SU-DHL-6 (cell line): ENCODE data around the gene AOAH.

ENCODE experiments used
- H2AFZ ChIP-seq: fragments of 200-600 bp; sonication (generic); 2 replicates; pipeline ENCODE4 v1.6.1; 2014; ENCODE audit warnings: low read depth, mild to moderate bottlenecking, moderate library complexity, mixed read lengths, antibody characterized with exemption, low read length; ENCODE audit not compliant: severe bottlenecking
- H3F3A ChIP-seq: fragments of 200-600 bp; shearing (Covaris generic); 2 replicates; pipeline ENCODE4 v1.6.0; 2016; ENCODE audit warnings: antibody characterized with exemption, mild to moderate bottlenecking; ENCODE audit not compliant: insufficient read depth
- H3K27ac ChIP-seq: fragments of 200-600 bp; sonication (generic); 2 replicates; pipeline ENCODE4 v1.5.1; 2016; ENCODE audit warnings: low read depth, mild to moderate bottlenecking, low read length, moderate library complexity, mixed read lengths
- H3K27me3 ChIP-seq: fragments of 200-600 bp; sonication (generic), shearing (Covaris generic); 2 replicates; pipeline ENCODE4 v1.6.0; 2014; ENCODE audit warnings: mild to moderate bottlenecking, low read length
- H3K36me3 ChIP-seq: fragments of 200-600 bp; sonication (generic); 2 replicates; pipeline ENCODE4 v1.6.1; 2014; ENCODE audit warnings: mild to moderate bottlenecking, low read length, mixed read lengths
- H3K4me2 ChIP-seq: fragments of 300-600, 200-600 bp; shearing (Covaris generic), sonication (generic); 2 replicates; pipeline ENCODE4 v1.6.0; 2014; ENCODE audit warnings: low read length, low read depth, mild to moderate bottlenecking; ENCODE audit not compliant: poor library complexity, severe bottlenecking
- H3K4me3 ChIP-seq: fragments of 200-600 bp; sonication (generic); 2 replicates; pipeline ENCODE4 v1.5.1; 2014; ENCODE audit warnings: antibody characterized with exemption, low read length, mild to moderate bottlenecking, mixed read lengths; ENCODE audit not compliant: insufficient read depth, poor library complexity, severe bottlenecking
- H3K79me2 ChIP-seq: fragments of 200-600 bp; sonication (generic); 2 replicates; pipeline ENCODE4 v1.6.1; 2014; ENCODE audit warnings: mild to moderate bottlenecking, low read length, moderate library complexity; ENCODE audit not compliant: insufficient read depth
- H3K9ac ChIP-seq: fragments of 200-600 bp; sonication (generic); 2 replicates; pipeline ENCODE4 v1.7.0; 2014; ENCODE audit warnings: mild to moderate bottlenecking, low read length
- H3K9me2 ChIP-seq: fragments of 200-600 bp; sonication (generic); replicated peaks from 2 replicates; pipeline ENCODE4 v1.6.1; 2014; ENCODE audit warnings: low read length; ENCODE audit not compliant: insufficient read depth
- H3K9me3 ChIP-seq: fragments of 200-600 bp; sonication (generic); 2 replicates; pipeline ENCODE4 v1.6.1; 2014; ENCODE audit warnings: low read length, mixed read lengths; ENCODE audit not compliant: insufficient read depth
- H4K20me1 ChIP-seq: fragments of 200-600 bp; sonication (generic); 2 replicates; pipeline ENCODE4 v1.6.1; 2014; ENCODE audit warnings: low read depth, mild to moderate bottlenecking, antibody characterized with exemption, low read length, moderate library complexity, mixed read lengths
- CTCF ChIP-seq: fragments of 200-600 bp; sonication (generic); IDR thresholded peaks from one replicate; pipeline ENCODE4 v1.5.1; 2017; ENCODE audit warnings: antibody characterized with exemption, mild to moderate bottlenecking, low read length, moderate library complexity; ENCODE audit not compliant: insufficient read depth, poor library complexity, severe bottlenecking
- EZH2phosphoT487 ChIP-seq: fragments of 200-600 bp; sonication (generic), shearing (Covaris generic); conservative IDR thresholded peaks from 2 replicates; pipeline ENCODE4 v1.6.1; 2018; ENCODE audit warnings: mild to moderate bottlenecking, antibody characterized with exemption, low read length, moderate library complexity, mixed read lengths

AOAH gene

GRCh38 chr7:36742911-36743775, 18.8 kb upstream of the AOAH start:
- no peaks in the 10 kb centered on the region for H3K27me3 ChIP-seq
- H3K9me3 ChIP-seq = no peaks in the 10 kb centered on the region

GRCh38 chr7:36741866-36742265, 17.6 kb upstream of the AOAH start:
- Histone ChIP-seq H3K9ac (no peak overlapping the region), H3K36me3 (no peaks in the 10 kb centered on the region), H3K27ac (no peak overlapping the region), H3K79me2 (no peaks in the 10 kb centered on the region), H3K4me3 (no peak overlapping the region), H3K4me2 (no peak overlapping the region), H4K20me1 (no peaks in the 10 kb centered on the region), H3K9me3 (no peaks in the 10 kb centered on the region), H3K9me2 (no peaks in the 10 kb centered on the region), H3K27me3 (no peaks in the 10 kb centered on the region), H3F3A (no peaks in the 10 kb centered on the region), H2AFZ (no peak overlapping the region)
- TF ChIP-seq CTCF (no peak), EZH2phosphoT487 (no peak)

More at GRCh38 chr7:36742911-36743775, 18.8 kb upstream of the AOAH start:
- Histone ChIP-seq H4K20me1 (no peaks in the 10 kb centered on the region), H3K9ac (no peak overlapping the region), H2AFZ (no peak overlapping the region), H3F3A (no peaks in the 10 kb centered on the region), H3K4me2 (no peak overlapping the region), H3K27ac (no peak overlapping the region), H3K79me2 (no peaks in the 10 kb centered on the region), H3K36me3 (no peaks in the 10 kb centered on the region), H3K9me2 (no peaks in the 10 kb centered on the region), H3K4me3 (no peak overlapping the region)
- no peak for TF ChIP-seq EZH2phosphoT487
- no peak for TF ChIP-seq CTCF

GRCh38 chr7:36739351-36739750, 15.1 kb upstream of the AOAH start:
- Histone ChIP-seq H3K79me2 (no peaks in the 10 kb centered on the region), H3K4me2 (no peak overlapping the region), H3K27me3 (no peaks in the 10 kb centered on the region), H4K20me1 (no peaks in the 10 kb centered on the region), H3K9me3 (no peaks in the 10 kb centered on the region), H3K9me2 (no peaks in the 10 kb centered on the region), H3F3A (no peaks in the 10 kb centered on the region), H3K27ac (no peak overlapping the region), H2AFZ (no peak overlapping the region), H3K9ac (no peak overlapping the region), H3K4me3 (no peak overlapping the region), H3K36me3 (no peaks in the 10 kb centered on the region)
- no peak for TF ChIP-seq CTCF
